Coronary artery (tissue), 2 donors: Measurements from ENCODE around the gene ACAD8.

Experiments used
- DNase-seq: peaks from one replicate; pipeline ENCODE4 v3.0.0-alpha.2; 2017; ENCODE audit warnings: low spot score
- H3K27ac ChIP-seq, 2 donors: fragments of 200-600 bp; sonication (generic); one replicate each; pipeline ENCODE4 v1.5.1; 2016 to 2019
- H3K4me3 ChIP-seq: fragments of 200-600 bp; sonication (generic); 2 replicates; pipeline ENCODE4 v1.5.1; 2016; ENCODE audit warnings: mild to moderate bottlenecking, moderate library complexity
- CTCF ChIP-seq: fragments of 200-600 bp; sonication (generic); IDR thresholded peaks from one replicate; pipeline ENCODE4 v1.5.1; 2019; ENCODE audit warnings: antibody characterized with exemption

ACAD8 gene

GRCh38 chr11:134290646-134291045, 37.3 kb downstream of the ACAD8 start:
- Histone ChIP-seq H3K4me3 (no peak overlapping the region), H3K27ac (no peak overlapping the region)
- DNase-seq, result no peak
- TF ChIP-seq CTCF, result no peak

GRCh38 chr11:134291196-134291595, 37.8 kb downstream of the ACAD8 start:
- no peak for TF ChIP-seq CTCF
- Histone ChIP-seq H3K27ac (no peak overlapping the region), H3K4me3 (no peak overlapping the region)
- no peak for DNase-seq

GRCh38 chr11:134292661-134293060, 39.3 kb downstream of the ACAD8 start:
- H3K4me3 ChIP-seq, result no peak overlapping the region
- TF ChIP-seq CTCF, result no peak
- DNase-seq, result no peak
- H3K27ac ChIP-seq, result no peak overlapping the region

GRCh38 chr11:134293119-134294113, 40.0 kb downstream of the ACAD8 start:
- no peak overlapping the region for H3K27ac ChIP-seq
- no peak overlapping the region for H3K4me3 ChIP-seq
- TF ChIP-seq CTCF, result no peak
- DNase-seq, result no peak

GRCh38 chr11:134294664-134295063, 41.3 kb downstream of the ACAD8 start:
- no peak for TF ChIP-seq CTCF
- Histone ChIP-seq H3K4me3 (no peak overlapping the region), H3K27ac (no peak overlapping the region)
- no peak for DNase-seq

GRCh38 chr11:134312223-134312622, 58.9 kb downstream of the ACAD8 start:
- Histone ChIP-seq H3K27ac (no peak overlapping the region), H3K4me3 (no peak overlapping the region)
- TF ChIP-seq CTCF, result no peak
- DNase-seq, result no peak

GRCh38 chr11:134312807-134313206, 59.4 kb downstream of the ACAD8 start:
- H3K4me3 ChIP-seq, result no peak overlapping the region

More at GRCh38 chr11:134312807-134313206, 59.4 kb downstream of the ACAD8 start:
- no peak for TF ChIP-seq CTCF
- H3K27ac ChIP-seq, result no peak overlapping the region
- no peak for DNase-seq
